GM18861 (cell line): ENCODE data around the gene FHOD3.
"Not testable (repeated sequence)": the region's sequence is repeated elsewhere in the genome, so short reads cannot be mapped to it uniquely, and the experiment has no call there.

Source experiments
- ATAC-seq: cut with Tn5 transposase; IDR thresholded peaks from one replicate; pipeline ENCODE4 v1.9.1; 2021; ENCODE audit not compliant: unreplicated experiment

The FHOD3 gene

DNA sequence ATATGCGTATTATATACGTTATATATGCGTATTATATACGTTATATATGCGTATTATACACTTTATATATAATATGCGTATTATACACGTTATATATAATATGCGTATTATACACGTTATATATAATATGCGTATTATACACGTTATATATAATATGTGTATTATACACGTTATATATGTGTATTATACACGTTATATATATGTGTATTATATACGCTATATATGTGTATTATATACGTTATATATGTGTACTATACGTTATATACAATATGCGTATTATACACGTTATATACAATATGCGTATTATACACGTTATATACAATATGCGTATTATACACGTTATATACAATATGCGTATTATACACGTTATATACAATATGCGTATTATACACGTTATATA, 465.5 kb downstream of the FHOD3 start:
- not testable (repeated sequence) for ATAC-seq

- ATAC-seq, result no peak
Measured at GRCh38 chr18:36766836-36767235, 469.3 kb downstream of the FHOD3 start.

- ATAC-seq, result no peak
Measured at GRCh38 chr18:36769172-36769571, 471.7 kb downstream of the FHOD3 start.

- no peak for ATAC-seq
Measured at GRCh38 chr18:36769611-36770314, 472.2 kb downstream of the FHOD3 start.

GRCh38 chr18:36770315-36770946, 472.9 kb downstream of the FHOD3 start:
- ATAC-seq, result no peak

- ATAC-seq, result peak; percentile 49
Measured at GRCh38 chr18:36771245-36771644, 473.7 kb downstream of the FHOD3 start.

- ATAC-seq, result no peak
Measured at GRCh38 chr18:36772241-36772723, 474.8 kb downstream of the FHOD3 start.

DNA sequence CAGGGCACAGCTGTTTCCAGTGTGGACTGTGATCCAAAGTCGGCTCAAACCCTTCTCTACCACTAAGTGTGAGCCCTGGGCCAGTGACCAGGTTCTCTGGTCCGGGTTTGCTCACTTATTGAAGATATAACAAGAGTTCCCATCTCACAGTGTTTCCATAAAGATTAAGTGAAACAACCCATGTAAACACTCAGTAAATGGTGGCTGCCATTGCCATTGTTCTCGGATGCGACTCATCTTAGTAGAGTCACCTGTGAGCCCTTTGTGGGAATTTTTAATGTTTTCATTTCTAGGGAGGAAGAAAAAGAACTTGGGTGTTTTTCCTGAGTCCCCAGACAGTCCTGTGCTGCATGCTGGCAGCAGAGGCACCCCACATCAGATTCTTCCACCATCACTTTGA, 477.9 kb downstream of the FHOD3 start:
- no peak for ATAC-seq

DNA sequence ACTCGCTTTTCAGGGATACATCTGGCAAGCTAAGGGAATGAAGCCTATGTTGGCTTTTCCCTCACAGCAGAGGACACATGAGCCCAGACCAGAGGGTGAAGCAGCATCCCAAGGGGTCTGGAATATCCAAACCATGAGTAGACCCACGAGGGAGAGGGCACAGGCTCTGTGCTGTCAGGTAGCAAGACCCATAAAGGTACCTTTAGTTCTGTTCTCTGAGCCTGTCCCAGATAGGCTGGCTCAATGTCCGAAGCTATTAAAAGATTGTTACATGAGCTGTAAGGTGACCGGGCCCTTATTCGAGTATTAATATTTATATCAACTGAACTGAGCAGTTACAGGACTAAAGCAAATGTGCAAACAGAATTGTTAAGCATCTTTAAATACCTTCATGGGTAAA, 479.1 kb downstream of the FHOD3 start:
- no peak for ATAC-seq

DNA sequence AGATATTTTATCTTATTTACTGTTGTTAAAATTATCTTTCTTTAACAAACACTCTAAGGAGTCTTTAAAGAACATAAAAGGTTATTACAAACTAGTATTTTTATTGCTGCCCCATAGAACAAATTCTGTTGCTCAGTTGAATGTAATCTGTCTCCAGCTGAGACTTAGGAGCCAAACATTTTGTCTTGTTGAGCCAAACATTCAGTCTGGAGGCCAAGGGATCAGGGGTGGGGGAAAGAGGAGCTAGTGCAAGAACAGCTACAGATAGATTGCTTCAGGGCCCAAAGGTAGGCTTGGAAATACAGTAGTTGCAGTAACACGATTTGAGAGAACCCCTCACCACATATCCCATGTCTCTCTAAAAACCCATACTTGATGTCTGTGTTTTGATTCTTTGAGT, 480.1 kb downstream of the FHOD3 start:
- ATAC-seq, result no peak

DNA sequence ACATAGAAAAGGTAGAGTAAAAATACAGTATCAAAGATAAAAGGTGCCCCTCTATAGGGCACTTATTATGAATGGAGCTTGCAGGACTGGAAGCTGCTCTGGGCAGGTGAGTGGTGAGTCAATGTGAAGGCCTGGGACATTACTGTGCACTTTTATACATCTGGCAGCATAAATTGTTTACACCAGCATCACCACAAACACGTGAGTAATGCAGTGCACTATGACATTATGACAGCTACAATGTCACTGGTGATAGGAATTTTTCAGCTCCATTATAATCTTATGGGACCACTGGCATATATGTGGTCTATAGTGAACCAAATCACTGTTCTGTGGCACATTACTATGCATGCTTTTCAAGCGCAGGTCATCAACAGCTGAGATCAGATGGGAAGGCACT, 483.2 kb downstream of the FHOD3 start:
- no peak for ATAC-seq

DNA sequence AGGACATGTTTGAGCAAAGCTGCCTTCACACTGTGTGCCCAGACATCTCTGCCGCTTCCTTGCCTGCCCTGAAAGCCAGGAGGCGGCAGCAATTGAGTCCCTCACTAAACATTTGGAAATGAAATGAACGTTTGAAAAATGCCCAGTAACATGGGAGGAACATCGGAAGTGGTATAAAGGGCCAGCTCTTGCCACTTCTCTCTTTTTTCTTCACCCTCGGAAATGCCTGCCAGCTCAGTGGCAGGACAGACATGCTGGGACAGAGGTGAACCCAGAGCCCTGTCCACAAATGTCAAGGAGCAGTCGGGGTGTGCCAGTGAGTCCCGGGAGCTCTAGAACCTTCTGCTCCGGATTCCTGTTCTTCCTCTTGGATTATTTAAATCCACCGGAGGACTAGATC, 485.2 kb downstream of the FHOD3 start:
- ATAC-seq, result no peak

GRCh38 chr18:36783792-36784191, 486.3 kb downstream of the FHOD3 start:
- ATAC-seq, result no peak

DNA sequence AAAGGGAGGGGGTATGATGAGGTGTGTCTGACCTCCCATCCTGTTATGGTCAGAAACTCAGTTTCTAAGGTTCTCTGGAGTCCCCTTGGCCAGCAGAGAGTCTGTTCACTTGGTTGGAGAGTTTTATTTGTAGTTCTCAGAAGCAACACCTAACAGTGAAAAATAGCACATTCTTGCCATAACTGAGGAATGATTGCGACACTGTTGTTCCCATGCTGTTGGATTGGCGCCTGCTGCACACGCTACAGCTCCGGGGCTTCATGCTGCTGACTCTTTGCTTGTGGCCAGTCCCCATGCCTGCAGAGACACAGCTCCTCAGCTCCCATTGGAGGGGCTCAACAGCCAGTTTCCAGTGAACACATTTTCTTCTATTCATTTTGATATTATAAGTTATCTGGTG, 489.2 kb downstream of the FHOD3 start:
- ATAC-seq, result no peak

GRCh38 chr18:36792634-36793283, 495.2 kb downstream of the FHOD3 start:
- no peak for ATAC-seq

GRCh38 chr18:36798738-36799473, 501.4 kb downstream of the FHOD3 start:
- no peak for ATAC-seq

GRCh38 chr18:36805105-36805504, 507.6 kb downstream of the FHOD3 start:
- no peak for ATAC-seq

GRCh38 chr18:36808681-36809080, 511.2 kb downstream of the FHOD3 start:
- ATAC-seq, result no peak

DNA sequence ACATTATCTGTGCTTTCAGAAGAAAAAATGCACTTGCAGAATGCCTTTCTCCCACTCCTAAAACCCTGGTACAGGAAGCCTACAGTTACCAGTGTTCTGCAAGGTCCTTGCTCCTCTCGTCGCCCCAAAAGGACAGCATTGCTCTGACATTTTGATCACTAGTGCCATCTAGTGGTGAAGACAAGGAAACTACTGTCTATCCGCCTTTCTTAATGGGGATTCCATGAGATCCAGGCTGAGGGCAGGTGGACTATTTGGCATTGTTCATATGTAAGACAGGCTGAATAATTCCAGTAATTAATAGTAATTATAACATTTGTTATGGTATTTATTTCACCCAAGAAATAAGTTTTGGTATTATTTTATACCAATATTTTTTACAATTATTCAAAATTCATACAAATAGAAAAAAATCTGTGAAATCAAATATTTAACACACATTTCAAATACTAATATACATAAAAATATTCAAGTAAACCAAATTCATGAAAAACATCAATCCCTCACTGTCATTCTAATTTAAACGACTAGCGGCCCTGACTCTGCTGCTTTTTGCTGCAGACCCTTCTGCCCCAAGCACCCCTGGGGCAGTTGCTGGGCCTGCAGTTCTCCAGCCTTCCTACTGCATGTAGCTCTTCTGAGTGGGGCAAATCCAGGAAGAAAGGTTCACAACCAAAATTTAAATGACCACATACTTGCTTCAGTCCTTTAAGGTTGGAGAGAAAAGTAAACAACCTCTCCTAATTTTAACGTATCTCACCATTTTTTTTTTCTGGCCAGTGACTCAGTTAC, 512.3 kb downstream of the FHOD3 start:
- ATAC-seq, result peak; percentile 99

- no peak for ATAC-seq
Measured at GRCh38 chr18:36811430-36811829, 513.9 kb downstream of the FHOD3 start.

DNA sequence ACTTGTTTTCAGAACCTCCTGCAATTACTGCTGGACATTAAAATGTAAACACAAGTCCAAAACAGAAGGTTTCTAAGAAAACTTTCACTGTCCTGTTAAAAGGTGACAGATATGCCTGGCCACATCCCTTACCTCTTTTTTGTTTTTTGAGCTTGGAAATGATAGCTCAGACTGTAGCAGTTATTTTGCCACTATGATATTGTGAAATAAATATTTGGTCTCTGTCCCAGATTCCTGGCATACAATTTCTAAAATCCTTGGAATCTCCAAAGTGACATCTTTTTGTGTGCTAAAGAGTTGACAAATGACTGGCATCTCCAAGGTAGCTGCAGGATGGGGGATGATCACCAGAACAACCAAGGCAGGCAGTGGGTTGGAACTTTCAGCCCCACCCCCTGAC, 514.4 kb downstream of the FHOD3 start:
- ATAC-seq, result no peak
